ENCODE results near the gene NLK.

DNA sequence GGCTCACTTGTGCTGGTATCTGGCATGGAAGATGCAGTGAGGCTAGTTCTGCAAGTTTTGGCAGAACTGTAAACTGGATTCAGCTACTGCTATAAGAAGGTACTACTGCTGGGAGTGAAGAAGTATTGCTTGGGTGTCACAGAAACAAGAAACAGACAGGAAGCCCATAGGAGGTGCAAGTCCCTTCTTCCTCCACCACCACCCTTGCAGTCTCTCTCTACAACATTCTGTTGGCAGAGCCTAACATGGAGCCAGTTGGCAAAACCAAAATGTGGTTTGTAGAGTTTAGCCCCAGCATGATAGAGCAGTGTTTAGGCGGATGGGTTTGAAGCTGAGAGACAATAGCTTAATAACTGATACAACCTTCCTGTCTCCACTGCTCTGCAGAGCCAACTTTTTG, 72.6 kb downstream of the NLK start:
- TF ChIP-seq, protein P1, sequence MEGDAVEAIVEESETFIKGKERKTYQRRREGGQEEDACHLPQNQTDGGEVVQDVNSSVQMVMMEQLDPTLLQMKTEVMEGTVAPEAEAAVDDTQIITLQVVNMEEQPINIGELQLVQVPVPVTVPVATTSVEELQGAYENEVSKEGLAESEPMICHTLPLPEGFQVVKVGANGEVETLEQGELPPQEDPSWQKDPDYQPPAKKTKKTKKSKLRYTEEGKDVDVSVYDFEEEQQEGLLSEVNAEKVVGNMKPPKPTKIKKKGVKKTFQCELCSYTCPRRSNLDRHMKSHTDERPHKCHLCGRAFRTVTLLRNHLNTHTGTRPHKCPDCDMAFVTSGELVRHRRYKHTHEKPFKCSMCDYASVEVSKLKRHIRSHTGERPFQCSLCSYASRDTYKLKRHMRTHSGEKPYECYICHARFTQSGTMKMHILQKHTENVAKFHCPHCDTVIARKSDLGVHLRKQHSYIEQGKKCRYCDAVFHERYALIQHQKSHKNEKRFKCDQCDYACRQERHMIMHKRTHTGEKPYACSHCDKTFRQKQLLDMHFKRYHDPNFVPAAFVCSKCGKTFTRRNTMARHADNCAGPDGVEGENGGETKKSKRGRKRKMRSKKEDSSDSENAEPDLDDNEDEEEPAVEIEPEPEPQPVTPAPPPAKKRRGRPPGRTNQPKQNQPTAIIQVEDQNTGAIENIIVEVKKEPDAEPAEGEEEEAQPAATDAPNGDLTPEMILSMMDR (IDR thresholded peaks at IDR 0.05): no peak
- no peak for TF ChIP-seq EP300 (IDR thresholded peaks at IDR 0.05)
- TF ChIP-seq POLR2A (IDR thresholded peaks at IDR 0.05): no peak

Data from suprapubic skin (tissue), 3 donors.